HepG2 (cell line): ENCODE results near the gene TMEM63B. TPM values are rescaled to one million over a fixed set of nuclear protein-coding genes. Genes with fewer than 3 reads are reported as not detected.

Experiments used
- AGO1 ChIP-seq: fragments of 200-400 bp; formaldehyde crosslinking; IDR thresholded peaks from 2 replicates; pipeline ENCODE4 v1.6.1; 2017; ENCODE audit warnings: mild to moderate bottlenecking, low read depth, low read length, moderate library complexity; ENCODE audit not compliant: poor library complexity, severe bottlenecking
- BCL6 ChIP-seq: IDR thresholded peaks from 2 replicates; pipeline ENCODE4 v1.6.1; 2016; ENCODE audit warnings: missing genetic modification reagents, missing compliant biosample characterization
- CEBPG ChIP-seq: IDR thresholded peaks from 2 replicates; pipeline ENCODE4 v1.6.1; 2016
- DNMT3B ChIP-seq: conservative IDR thresholded peaks from 2 replicates; pipeline ENCODE4 v1.6.1; 2016; ENCODE audit warnings: missing biosample characterization, control low read depth
- FOXP4 ChIP-seq: sonication (generic); formaldehyde crosslinking; IDR thresholded peaks from 2 replicates; pipeline ENCODE4 v1.4.0; 2020; ENCODE audit warnings: missing genetic modification reagents
- HNF4G ChIP-seq, 2 experiments: sonication (generic) in 1 of 2; formaldehyde crosslinking in 1 of 2; IDR thresholded peaks; 2 replicates each; pipeline versions ENCODE4 v1.4.0 to v1.6.1; 2011 to 2020; ENCODE audit warnings: borderline replicate concordance in 2 of 2, low read depth in 2 of 2, mild to moderate bottlenecking in 2 of 2, low read length in 1 of 2, missing genetic modification reagents in 1 of 2, moderate library complexity in 1 of 2
- KMT2B ChIP-seq: IDR thresholded peaks from 2 replicates; pipeline ENCODE4 v1.6.1; 2016; ENCODE audit warnings: missing genetic modification reagents, missing compliant biosample characterization
- LCORL ChIP-seq, 2 experiments: fragments of 450-650 bp in 1 of 2; sonication (generic) in 1 of 2; formaldehyde crosslinking in 1 of 2; IDR thresholded peaks; 2 replicates each; pipeline versions ENCODE4 v1.5.0 to v1.6.1; 2017 to 2020; ENCODE audit warnings: antibody characterized with exemption in 1 of 2, missing genetic modification reagents in 1 of 2
- POGZ ChIP-seq: sonication (generic); formaldehyde crosslinking; IDR thresholded peaks from 2 replicates; pipeline ENCODE4 v1.4.0; 2020; ENCODE audit warnings: mild to moderate bottlenecking, missing genetic modification reagents
- RBFOX2 ChIP-seq: fragments of 200-400 bp; formaldehyde crosslinking; IDR thresholded peaks from 2 replicates; pipeline ENCODE4 v1.6.1; 2017; ENCODE audit warnings: low read depth, mild to moderate bottlenecking, low read length
- TSC22D2 ChIP-seq: sonication (generic); formaldehyde crosslinking; IDR thresholded peaks from 2 replicates; pipeline ENCODE4 v1.5.1; 2020; ENCODE audit warnings: missing genetic modification reagents, mild to moderate bottlenecking, borderline replicate concordance
- ZBTB10 ChIP-seq: sonication (generic); formaldehyde crosslinking; IDR thresholded peaks from 2 replicates; pipeline ENCODE4 v1.4.0; 2020; ENCODE audit warnings: missing genetic modification reagents, borderline replicate concordance
- ZBTB25 ChIP-seq: IDR thresholded peaks from 2 replicates; pipeline ENCODE4 v1.6.1; 2018; ENCODE audit warnings: missing genetic modification reagents
- ZBTB7B ChIP-seq: sonication (generic); formaldehyde crosslinking; IDR thresholded peaks from 2 replicates; pipeline ENCODE4 v1.4.0; 2020; ENCODE audit warnings: missing genetic modification reagents
- ZFP1 ChIP-seq: IDR thresholded peaks from 2 replicates; pipeline ENCODE4 v1.6.1; 2016
- ZHX1 ChIP-seq: sonication (generic); formaldehyde crosslinking; IDR thresholded peaks from 2 replicates; pipeline ENCODE4 v1.8.1; 2022; ENCODE audit warnings: low read depth, mild to moderate bottlenecking, missing genetic modification reagents
- ZNF235 ChIP-seq: sonication (generic); formaldehyde crosslinking; IDR thresholded peaks from 2 replicates; pipeline ENCODE4 v1.8.1; 2023; ENCODE audit warnings: mild to moderate bottlenecking, missing genetic modification reagents, borderline replicate concordance
- ZNF713 ChIP-seq: sonication (generic); formaldehyde crosslinking; IDR thresholded peaks from 2 replicates; pipeline ENCODE4 v1.4.0; 2020; ENCODE audit warnings: mild to moderate bottlenecking, missing genetic modification reagents
- ZNF747 ChIP-seq: sonication (generic); formaldehyde crosslinking; IDR thresholded peaks from 2 replicates; pipeline ENCODE4 v1.8.1; 2023; ENCODE audit warnings: missing genetic modification reagents, mild to moderate bottlenecking, borderline replicate concordance
- polyA plus RNA-seq, 8 experiments: library from polyadenylated mRNA; depleted of rRNA in 3 of 8; stranded (reverse) in 7 of 8; unstranded in 1 of 8; fragments of >200 nt; fragmentation: Illumina TruSeq in 4 of 8; extraction: Trizol in 4 of 8; gene quantifications; 2 replicates each; pipeline versions ENCODE4 v1.2.1 to v1.2.3, GENCODE V29; 2011 to 2016; ENCODE audit warnings: low read depth in 4 of 8, missing spikeins in 1 of 8, mixed read lengths in 1 of 8; ENCODE audit not compliant: insufficient read depth in 1 of 8
- total RNA-seq, 5 experiments: library from RNA; depleted of rRNA; stranded (reverse); fragments of >200 nt; fragmentation: Illumina TruSeq; extraction: Trizol; gene quantifications; 2 replicates each; pipeline ENCODE4 v1.2.3, GENCODE V29; 2016; ENCODE audit warnings: low read depth in 1 of 5

The TMEM63B gene
- total and polyA plus RNA-seq, 2 of the 13 experiments (the other 11 are each of a cell fraction or from before 2014, with no cell fraction given): 27.4 to 75.8 TPM

GRCh38 chr6:44128020-44128917 is 915 bp downstream of the TMEM63B start (continued):
- TF ChIP-seq ZBTB25 (CRISPR knock-in tag) (no peak), RBFOX2 (peak; percentile 71), TSC22D2 (CRISPR knock-in tag) (no peak), ZBTB10 (CRISPR knock-in tag) (peak; percentile 80; the same call in 1 of the 2 replicates), ZNF713 (CRISPR knock-in tag) (no peak), ZHX1 (CRISPR knock-in tag) (no peak), ZFP1 (no peak), KMT2B (CRISPR knock-in tag) (no peak), LCORL (IDR thresholded peaks at IDR 0.05) (no peak), LCORL (CRISPR knock-in tag; IDR thresholded peaks at IDR 0.05) (no peak), FOXP4 (CRISPR knock-in tag) (no peak), DNMT3B (CRISPR knock-in tag) (no peak), ZNF747 (peak; percentile 87; the same call in 1 of the 2 replicates), AGO1 (no peak), ZBTB7B (peak; percentile 87), ZNF235 (CRISPR knock-in tag) (no peak), HNF4G (IDR thresholded peaks at IDR 0.05; ENCODE audit: borderline replicate concordance, low read depth, low read length) (no peak), HNF4G (CRISPR knock-in tag; IDR thresholded peaks at IDR 0.05; ENCODE audit: borderline replicate concordance, low read depth) (no peak), BCL6 (CRISPR knock-in tag) (no peak), POGZ (CRISPR knock-in tag) (0 out of 2 replicates have a peak, but pooled peaks have one; percentile 14), CEBPG (no peak)
